Natural killer cell treated with Interleukin-12 subunit alpha and Interleukin-12 subunit beta and Interleukin-15 and Interleukin-18, amount 100 ng/mL, for 72 hours (primary cell): ENCODE data around the gene EFNA5. TPM values are rescaled to one million over a fixed set of nuclear protein-coding genes. Genes with fewer than 3 reads are reported as not detected.
A peak's percentile ranks its signal among the peaks of the same experiment; 100 is the strongest.

Source experiments
- ATAC-seq, 2 donors: fragments of 150-1000 bp; cut with Tn5 transposase in 1 of 2; sonication (Bioruptor Pico), chemical (Tn5 transposase) in 1 of 2; 2 replicates each; pipeline ENCODE4 v1.10.0; 2021
- DNase-seq: peaks from one replicate; pipeline ENCODE4 v3.0.0; 2022; ENCODE audit warnings: low spot score
- H3K27ac Mint-ChIP-seq, 2 donors: 1 replicate in 1 of 2; 2 replicates in 1 of 2; pipeline ENCODE4 v1.8.0; 2022; ENCODE audit warnings: mixed read lengths in 2 of 2, mild to moderate bottlenecking in 1 of 2, moderate library complexity in 1 of 2
- H3K27me3 Mint-ChIP-seq, 2 donors: 1 replicate in 1 of 2; 2 replicates in 1 of 2; pipeline ENCODE4 v1.8.0; 2022; ENCODE audit warnings: mixed read lengths in 2 of 2
- H3K36me3 Mint-ChIP-seq: one replicate; pipeline ENCODE4 v1.8.0; 2022; ENCODE audit warnings: mixed read lengths
- H3K4me1 Mint-ChIP-seq, 2 donors: 1 replicate in 1 of 2; 2 replicates in 1 of 2; pipeline ENCODE4 v1.8.0; 2022; ENCODE audit warnings: low read depth in 2 of 2, mixed read lengths in 2 of 2, mild to moderate bottlenecking in 1 of 2
- H3K4me3 Mint-ChIP-seq: one replicate; pipeline ENCODE4 v1.8.0; 2022; ENCODE audit warnings: mixed read lengths
- H3K9me3 Mint-ChIP-seq: 2 replicates; pipeline ENCODE4 v1.8.0; 2022; ENCODE audit warnings: mixed read lengths
- total RNA-seq, 2 donors: library from RNA; stranded (reverse); gene quantifications; one replicate each; pipeline ENCODE4 v1.2.3, GENCODE V29; 2022

Gene EFNA5
- 1 to 10 TPM; 1.2 to 2.2 TPM for total RNA-seq

- H3K27ac Mint-ChIP-seq = peak within 1 kb of the TSS; percentile 31 to 47
- H3K36me3 Mint-ChIP-seq = no peaks in the 10 kb centered on the region
- peak within 1 kb of the TSS; percentile 94 for H3K4me3 Mint-ChIP-seq
- no peaks in the 10 kb centered on the region for H3K9me3 Mint-ChIP-seq
- DNase-seq (peak; percentile 72), ATAC-seq (peak; percentile 72 to 75)
- H3K4me1 Mint-ChIP-seq = peaks cover 25 to 28% of the 10 kb centered on the region in 2 donors
- H3K27me3 Mint-ChIP-seq = peaks cover 28 to 43% of the 10 kb centered on the region in 2 donors
Observed at GRCh38 chr5:107670932-107671741, at the start of gene EFNA5. Gene EFNA5, minus strand, starts transcription at chr5:107670937.

- ATAC-seq = peak in 1 of 2 donors; percentile 11
- Mint-ChIP-seq H3K27ac (no peak overlapping the region), H3K9me3 (peaks cover 12% of the 10 kb centered on the region), H3K4me1 (no peaks in the 10 kb centered on the region), H3K36me3 (peaks cover 25% of the 10 kb centered on the region), H3K27me3 (peaks cover 11 to 23% of the 10 kb centered on the region in 2 donors), H3K4me3 (no peak overlapping the region)
- DNase-seq = no peak
Observed at GRCh38 chr5:107719034-107719606, 48.4 kb upstream of the EFNA5 start.

GRCh38 chr5:107717816-107718215 lies 47.1 kb upstream of the EFNA5 start:
- no peaks in the 10 kb centered on the region for H3K4me1 Mint-ChIP-seq
- peaks cover 13 to 23% of the 10 kb centered on the region in 2 donors for H3K27me3 Mint-ChIP-seq
- ATAC-seq (no peak), DNase-seq (no peak)
- no peak overlapping the region for H3K4me3 Mint-ChIP-seq
- no peak overlapping the region for H3K27ac Mint-ChIP-seq
- H3K9me3 Mint-ChIP-seq = peaks cover 12% of the 10 kb centered on the region
- peaks cover 25% of the 10 kb centered on the region for H3K36me3 Mint-ChIP-seq

- Mint-ChIP-seq H3K36me3 (no peaks in the 10 kb centered on the region), H3K9me3 (no peaks in the 10 kb centered on the region), H3K27ac (no peak overlapping the region), H3K27me3 (peaks cover under 1 to 3% of the 10 kb centered on the region in 2 donors), H3K4me3 (no peak overlapping the region), H3K4me1 (no peaks in the 10 kb centered on the region)
- DNase-seq = no peak
- ATAC-seq = no peak
Observed at GRCh38 chr5:107713228-107713627, 42.5 kb upstream of the EFNA5 start.

- H3K36me3 Mint-ChIP-seq = no peaks in the 10 kb centered on the region
- ATAC-seq (no peak), DNase-seq (no peak)
- H3K4me3 Mint-ChIP-seq = no peak overlapping the region
- no peaks in the 10 kb centered on the region for H3K4me1 Mint-ChIP-seq
- peaks cover 3% of the 10 kb centered on the region for H3K9me3 Mint-ChIP-seq
- no peak overlapping the region for H3K27ac Mint-ChIP-seq
- H3K27me3 Mint-ChIP-seq = peaks cover 6 to 8% of the 10 kb centered on the region in 2 donors
Observed at GRCh38 chr5:107712359-107712870, 41.7 kb upstream of the EFNA5 start.

- Mint-ChIP-seq H3K27me3 (peaks cover 16 to 26% of the 10 kb centered on the region in 2 donors), H3K27ac (no peak overlapping the region), H3K4me3 (no peak overlapping the region), H3K9me3 (peaks cover 3% of the 10 kb centered on the region), H3K4me1 (no peaks in the 10 kb centered on the region), H3K36me3 (no peaks in the 10 kb centered on the region)
- ATAC-seq (no peak), DNase-seq (no peak)
Observed at GRCh38 chr5:107705402-107706014, 34.8 kb upstream of the EFNA5 start.

- no peaks in the 10 kb centered on the region for H3K36me3 Mint-ChIP-seq
- H3K9me3 Mint-ChIP-seq = peaks cover 3% of the 10 kb centered on the region
- no peaks in the 10 kb centered on the region for H3K4me1 Mint-ChIP-seq
- ATAC-seq = no peak
- DNase-seq = no peak
- no peak overlapping the region for H3K4me3 Mint-ChIP-seq
- H3K27me3 Mint-ChIP-seq = peaks cover 16 to 26% of the 10 kb centered on the region in 2 donors
- no peak overlapping the region for H3K27ac Mint-ChIP-seq
Observed at GRCh38 chr5:107704681-107705401, 34.1 kb upstream of the EFNA5 start.

GRCh38 chr5:107700481-107700880 lies 29.7 kb upstream of the EFNA5 start:
- Mint-ChIP-seq H3K27me3 (peaks cover 13 to 18% of the 10 kb centered on the region in 2 donors), H3K36me3 (no peaks in the 10 kb centered on the region), H3K4me3 (no peak overlapping the region), H3K27ac (no peak overlapping the region), H3K9me3 (no peaks in the 10 kb centered on the region), H3K4me1 (no peaks in the 10 kb centered on the region)
- no peak for ATAC-seq
- DNase-seq = no peak

GRCh38 chr5:107699425-107699824 lies 28.7 kb upstream of the EFNA5 start:
- no peak overlapping the region for H3K4me3 Mint-ChIP-seq
- H3K4me1 Mint-ChIP-seq = no peaks in the 10 kb centered on the region
- DNase-seq (no peak), ATAC-seq (no peak)
- no peaks in the 10 kb centered on the region for H3K36me3 Mint-ChIP-seq
- H3K27me3 Mint-ChIP-seq = peaks cover 10 to 18% of the 10 kb centered on the region in 2 donors
- H3K27ac Mint-ChIP-seq = no peak overlapping the region
- H3K9me3 Mint-ChIP-seq = no peaks in the 10 kb centered on the region

- Mint-ChIP-seq H3K27ac (no peak overlapping the region), H3K36me3 (no peaks in the 10 kb centered on the region), H3K4me1 (no peaks in the 10 kb centered on the region), H3K4me3 (no peak overlapping the region), H3K9me3 (no peaks in the 10 kb centered on the region), H3K27me3 (peaks cover 13 to 26% of the 10 kb centered on the region in 2 donors)
- no peak for ATAC-seq
- DNase-seq = no peak
Observed at GRCh38 chr5:107698286-107698685, 27.5 kb upstream of the EFNA5 start.

- peaks cover 2% of the 10 kb centered on the region for H3K9me3 Mint-ChIP-seq
- no peaks in the 10 kb centered on the region for H3K4me1 Mint-ChIP-seq
- H3K4me3 Mint-ChIP-seq = no peak overlapping the region
- peaks cover 8 to 24% of the 10 kb centered on the region in 2 donors for H3K27me3 Mint-ChIP-seq
- ATAC-seq = no peak
- no peak for DNase-seq
- no peak overlapping the region for H3K27ac Mint-ChIP-seq
- peaks cover 10% of the 10 kb centered on the region for H3K36me3 Mint-ChIP-seq
Observed at GRCh38 chr5:107696498-107696897, 25.8 kb upstream of the EFNA5 start.

- ATAC-seq = no peak
- Mint-ChIP-seq H3K27me3 (peaks cover 10 to 27% of the 10 kb centered on the region in 2 donors), H3K36me3 (peaks cover 13% of the 10 kb centered on the region)
Observed at GRCh38 chr5:107696080-107696479, 25.3 kb upstream of the EFNA5 start.

GRCh38 chr5:107687937-107688336 lies 17.2 kb upstream of the EFNA5 start:
- ATAC-seq (no peak), DNase-seq (no peak)
- Mint-ChIP-seq H3K27me3 (peaks cover 20 to 45% of the 10 kb centered on the region in 2 donors), H3K36me3 (peaks cover 31% of the 10 kb centered on the region), H3K4me3 (no peak overlapping the region), H3K27ac (no peak overlapping the region), H3K4me1 (no peaks in the 10 kb centered on the region), H3K9me3 (peaks cover 5% of the 10 kb centered on the region)

More at GRCh38 chr5:107696080-107696479, 25.3 kb upstream of the EFNA5 start:
- Mint-ChIP-seq H3K4me3 (no peak overlapping the region), H3K9me3 (peaks cover 2% of the 10 kb centered on the region), H3K27ac (no peak overlapping the region), H3K4me1 (no peaks in the 10 kb centered on the region)
- DNase-seq = no peak
